ENCODE data around the gene THBS4. TPM values are rescaled to one million over a fixed set of nuclear protein-coding genes. Genes with fewer than 3 reads are reported as not detected.

Gene THBS4
- total and polyA plus RNA-seq, 10 of the 15 experiments (the other 5 are each of a cell fraction or from before 2014, with no cell fraction given): 0.31 to 1.7 (median 0.75) TPM

- no peak for TF ChIP-seq TAF1 (IDR thresholded peaks at IDR 0.05; ENCODE audit: borderline replicate concordance, low read depth, low read length)
- no peak for TF ChIP-seq PML (IDR thresholded peaks at IDR 0.05; ENCODE audit: low read length)
- TF ChIP-seq IRF4 (IDR thresholded peaks at IDR 0.05; ENCODE audit: low read depth, low read length): no peak
- no peak for TF ChIP-seq ATF7 (IDR thresholded peaks at IDR 0.05; ENCODE audit: low read depth)
These were observed 26.4 kb downstream of the THBS4 start (continued) for GRCh38 chr5:80061547-80061946.

- DNase-seq (ENCODE audit: low read depth, low spot score): no peak
- ChIA-PET SMC1A (ENCODE audit: uncharacterized antibody, unreplicated experiment) (no interaction called here), CTCF (interaction anchor here (2.3 kb wide), 1 partner anchor 20 kb away, joined by 13 read pairs; no protein-coding TSS in a partner anchor), POLR2A (no interaction called here), RAD21 (ENCODE audit: unreplicated experiment) (no interaction called here)
- Histone ChIP-seq H3K4me3 (no peak overlapping the region), H3K27ac (ENCODE audit: control insufficient read depth, insufficient read depth) (no peak overlapping the region), H4K20me1 (ENCODE audit: control insufficient read depth, insufficient read depth) (no peaks in the 10 kb centered on the region), H3K9me3 (replicated peaks; ENCODE audit: control insufficient read depth, insufficient read depth, low read length) (no peaks in the 10 kb centered on the region), H3K4me2 (ENCODE audit: control insufficient read depth, insufficient read depth) (no peak overlapping the region), H2AFZ (ENCODE audit: control insufficient read depth, low read depth, low read length) (no peak overlapping the region), H3K4me1 (ENCODE audit: control insufficient read depth, insufficient read depth, low read length) (no peaks in the 10 kb centered on the region), H3K27me3 (replicated peaks in 1 of 2; ENCODE audit: control insufficient read depth in 2 of 2, insufficient read depth in 2 of 2, low read length in 1 of 2) (no peaks in the 10 kb centered on the region), H3K79me2 (ENCODE audit: control insufficient read depth, insufficient read depth, low read length) (no peaks in the 10 kb centered on the region), H3K9ac (ENCODE audit: control insufficient read depth, insufficient read depth, low read length) (no peak overlapping the region), H3K36me3 (ENCODE audit: control insufficient read depth in 2 of 2, insufficient read depth in 2 of 2, low read length in 1 of 2) (no peaks in the 10 kb centered on the region)
- no peak for ATAC-seq
- intact Hi-C loops (cut with micrococcal nuclease; ENCODE audit: unreplicated experiment): no loop called here
- no peak for TF ChIP-seq BACH1 (IDR thresholded peaks at IDR 0.05; ENCODE audit: borderline replicate concordance)
- TF ChIP-seq CUX1 (IDR thresholded peaks at IDR 0.05; ENCODE audit: insufficient replicate concordance, low read depth, low read length): no peak
- no peak for TF ChIP-seq CREM (IDR thresholded peaks at IDR 0.05; ENCODE audit: low read depth)
- TF ChIP-seq KDM1A (IDR thresholded peaks at IDR 0.05; ENCODE audit: borderline replicate concordance): no peak
- TF ChIP-seq ZNF24 (IDR thresholded peaks at IDR 0.05): no peak
- no peak for TF ChIP-seq ZBTB11 (CRISPR knock-in tag; IDR thresholded peaks at IDR 0.05)
- no peak for TF ChIP-seq PBX3 (IDR thresholded peaks at IDR 0.05; ENCODE audit: insufficient replicate concordance, low read depth, low read length)
- TF ChIP-seq SIX5 (IDR thresholded peaks at IDR 0.05; ENCODE audit: low read depth, low read length, severe bottlenecking): no peak
- BruUV-seq (replicated peaks): no TSS peak
- in situ Hi-C loops (cut with MboI): no loop called here
- FAIRE-seq: no peak
These were observed 29.0 kb downstream of the THBS4 start for GRCh38 chr5:80064124-80064523.

All from GM12878 (cell line).